Neural progenitor cell (in vitro differentiated cells): ENCODE data around the gene DMKN. TPM values are rescaled to one million over a fixed set of nuclear protein-coding genes. Genes with fewer than 3 reads are reported as not detected.

Source experiments
- DNase-seq: peaks from one replicate; pipeline ENCODE4 v3.0.0-alpha.2; 2016; ENCODE audit warnings: low spot score
- H2AFZ ChIP-seq: fragments of 200-600 bp; sonication (generic); replicated peaks from 2 replicates; pipeline ENCODE4 v1.6.1; 2016; ENCODE audit warnings: antibody characterized with exemption
- H3F3A ChIP-seq: fragments of 200-600 bp; sonication (generic); 2 replicates; pipeline ENCODE4 v1.6.1; 2016; ENCODE audit warnings: antibody characterized with exemption, low read depth
- H3K27ac ChIP-seq: fragments of 200-600 bp; sonication (generic); 2 replicates; pipeline ENCODE4 v1.5.1; 2016; ENCODE audit warnings: mild to moderate bottlenecking
- H3K27me3 ChIP-seq: fragments of 200-600 bp; sonication (generic); 2 replicates; pipeline ENCODE4 v1.6.1; 2016; ENCODE audit warnings: mild to moderate bottlenecking, moderate library complexity
- H3K36me3 ChIP-seq: fragments of 200-600 bp; sonication (generic); 2 replicates; pipeline ENCODE4 v1.5.1; 2016
- H3K4me1 ChIP-seq: fragments of 200-600 bp; sonication (generic); 2 replicates; pipeline ENCODE4 v1.6.1; 2016; ENCODE audit warnings: mixed run types
- H3K4me2 ChIP-seq: fragments of 200-600 bp; sonication (generic); 2 replicates; pipeline ENCODE4 v1.6.1; 2016
- H3K4me3 ChIP-seq: fragments of 200-600 bp; sonication (generic); 2 replicates; pipeline ENCODE4 v1.5.1; 2016
- H3K79me2 ChIP-seq: fragments of 200-600 bp; sonication (generic); 2 replicates; pipeline ENCODE4 v1.6.1; 2016; ENCODE audit warnings: low read depth
- H3K9ac ChIP-seq: fragments of 200-600 bp; sonication (generic); 2 replicates; pipeline ENCODE4 v1.6.1; 2016
- H3K9me3 ChIP-seq: fragments of 200-600 bp; sonication (generic); 2 replicates; pipeline ENCODE4 v1.5.1; 2016; ENCODE audit warnings: low read depth
- H4K20me1 ChIP-seq: fragments of 200-600 bp; sonication (generic); 2 replicates; pipeline ENCODE4 v1.6.1; 2016; ENCODE audit warnings: low read depth
- H3K27ac Mint-ChIP-seq: 3 replicates; pipeline ENCODE4 v1.8.0; 2021; ENCODE audit warnings: mixed read lengths
- H3K27me3 Mint-ChIP-seq: 2 replicates; pipeline ENCODE4 v1.8.0; 2022; ENCODE audit warnings: low read depth, mild to moderate bottlenecking, inconsistent platforms, moderate library complexity, mixed read lengths; ENCODE audit not compliant: insufficient read depth
- H3K36me3 Mint-ChIP-seq: 3 replicates; pipeline ENCODE4 v1.8.0; 2021; ENCODE audit warnings: mixed read lengths
- H3K4me1 Mint-ChIP-seq: 3 replicates; pipeline ENCODE4 v1.8.0; 2021; ENCODE audit warnings: mixed read lengths
- H3K4me3 Mint-ChIP-seq: 3 replicates; pipeline ENCODE4 v1.8.0; 2021; ENCODE audit warnings: mild to moderate bottlenecking, moderate library complexity, mixed read lengths
- H3K9me3 Mint-ChIP-seq: 3 replicates; pipeline ENCODE4 v1.8.0; 2020; ENCODE audit warnings: mixed read lengths
- CTCF ChIP-seq: fragments of 200-600 bp; sonication (generic); IDR thresholded peaks from 2 replicates; pipeline ENCODE4 v1.5.1; 2017; ENCODE audit warnings: antibody characterized with exemption, mild to moderate bottlenecking
- EZH2 ChIP-seq: fragments of 200-600 bp; sonication (generic); IDR thresholded peaks from 2 replicates; pipeline ENCODE4 v1.6.1; 2017; ENCODE audit warnings: antibody characterized with exemption, mild to moderate bottlenecking, moderate library complexity
- EZH2phosphoT487 ChIP-seq: fragments of 200-600 bp; sonication (generic); IDR thresholded peaks from 2 replicates; pipeline ENCODE4 v1.6.1; 2017; ENCODE audit warnings: antibody characterized with exemption
- total RNA-seq: library from RNA; depleted of rRNA; stranded (reverse); fragments of >200 nt; gene quantifications from 2 replicates; pipeline ENCODE4 v1.2.3, GENCODE V29; 2015; ENCODE audit warnings: low replicate concordance

DMKN gene
- total RNA-seq, result 175 and 208 TPM in 2 replicates

- Histone ChIP-seq H3K4me1 (peaks cover 4% of the 10 kb centered on the region), H3K79me2 (peaks cover 11% of the 10 kb centered on the region), H4K20me1 (no peaks in the 10 kb centered on the region), H3K36me3 (no peaks in the 10 kb centered on the region), H3K27ac (no peak within 1 kb of the TSS), H3K4me3 (no peak within 1 kb of the TSS), H3K9ac (no peak within 1 kb of the TSS), H2AFZ (peak within 1 kb of the TSS; percentile 50), H3K4me2 (peak within 1 kb of the TSS; percentile 42), H3K27me3 (peaks cover 28% of the 10 kb centered on the region), H3F3A (peaks cover 10% of the 10 kb centered on the region), H3K9me3 (no peaks in the 10 kb centered on the region)
- DNase-seq, result peak; percentile 27
- Mint-ChIP-seq H3K27me3 (peaks cover 31% of the 10 kb centered on the region), H3K27ac (no peak within 1 kb of the TSS), H3K4me1 (peaks cover 7% of the 10 kb centered on the region), H3K36me3 (no peaks in the 10 kb centered on the region), H3K4me3 (no peak within 1 kb of the TSS), H3K9me3 (no peaks in the 10 kb centered on the region)
- TF ChIP-seq CTCF (peak; percentile 23), EZH2phosphoT487 (no peak), EZH2 (no peak)
Measured at GRCh38 chr19:35513628-35514281, at the start of gene DMKN. DMKN (minus strand) TSS chr19:35513649; CDS start chr19:35513475, 174 bp downstream.

GRCh38 chr19:35562776-35563175 is 49.3 kb upstream of the DMKN start:
- Histone ChIP-seq H3K27me3 (peaks cover 56% of the 10 kb centered on the region), H2AFZ (no peak overlapping the region), H3K4me1 (no peaks in the 10 kb centered on the region), H3K9me3 (no peaks in the 10 kb centered on the region), H3K36me3 (no peaks in the 10 kb centered on the region), H3F3A (no peaks in the 10 kb centered on the region), H3K4me2 (no peak overlapping the region), H3K9ac (no peak overlapping the region), H3K4me3 (no peak overlapping the region), H3K79me2 (no peaks in the 10 kb centered on the region), H4K20me1 (no peaks in the 10 kb centered on the region), H3K27ac (no peak overlapping the region)
- H3K27me3 Mint-ChIP-seq, result peaks cover 26% of the 10 kb centered on the region
- H3K4me1 Mint-ChIP-seq, result peaks cover 2% of the 10 kb centered on the region
- DNase-seq, result no peak
- no peak overlapping the region for H3K4me3 Mint-ChIP-seq
- H3K27ac Mint-ChIP-seq, result no peak overlapping the region
- no peaks in the 10 kb centered on the region for H3K9me3 Mint-ChIP-seq
- TF ChIP-seq CTCF, result no peak
- TF ChIP-seq EZH2, result no peak
- TF ChIP-seq EZH2phosphoT487, result no peak
- H3K36me3 Mint-ChIP-seq, result no peaks in the 10 kb centered on the region

GRCh38 chr19:35562336-35562735 is 48.9 kb upstream of the DMKN start:
- Histone ChIP-seq H3K4me3 (no peak overlapping the region), H3K9me3 (no peaks in the 10 kb centered on the region), H3K9ac (no peak overlapping the region), H3K27ac (no peak overlapping the region), H3K4me1 (no peaks in the 10 kb centered on the region), H3F3A (peaks cover 3% of the 10 kb centered on the region), H3K36me3 (no peaks in the 10 kb centered on the region), H4K20me1 (no peaks in the 10 kb centered on the region), H3K4me2 (no peak overlapping the region), H3K27me3 (peaks cover 60% of the 10 kb centered on the region), H3K79me2 (no peaks in the 10 kb centered on the region), H2AFZ (no peak overlapping the region)
- Mint-ChIP-seq H3K36me3 (no peaks in the 10 kb centered on the region), H3K9me3 (no peaks in the 10 kb centered on the region), H3K4me3 (no peak overlapping the region), H3K4me1 (peaks cover 2% of the 10 kb centered on the region), H3K27ac (no peak overlapping the region), H3K27me3 (peaks cover 27% of the 10 kb centered on the region)
- no peak for DNase-seq
- TF ChIP-seq EZH2 (no peak), CTCF (no peak), EZH2phosphoT487 (no peak)
